Spleen (tissue), 7 donors: ENCODE measurements around the gene RETREG1.

Experiments
- POLR2AphosphoS5 ChIP-seq, 3 donors: sonication (generic); formaldehyde crosslinking; IDR thresholded peaks; one replicate each; pipeline ENCODE4 v1.5.1; 2017; ENCODE audit warnings: antibody characterized with exemption in 3 of 3
- TF ChIP-seq, protein P1 (sequence below), 11 experiments: fragments of 200-600 bp in 7 of 11; fragments of 450-650 bp in 4 of 11; sonication (generic) in 4 of 11; IDR thresholded peaks in 8 of 11; conservative IDR thresholded peaks in 3 of 11; 1 replicate in 7 of 11; 2 replicates in 4 of 11; pipeline versions ENCODE4 v1.4.0 to v1.8.0; 2016 to 2021; ENCODE audit warnings: antibody characterized with exemption in 11 of 11, inconsistent platforms in 4 of 11, mild to moderate bottlenecking in 1 of 11
- donor health status: DM: no; HTN: no; CAD: no; lungs with moderate emphysema.
- donor health status: DM: no; HTN: no; CAD: no.
- donor health status: DM: no; HTN: no; CAD: no.

GRCh38 chr5:16546732-16547131 lies 70.1 kb downstream of the RETREG1 start:
- no peak for TF ChIP-seq POLR2AphosphoS5 (IDR thresholded peaks at IDR 0.05)
- TF ChIP-seq, protein P1, sequence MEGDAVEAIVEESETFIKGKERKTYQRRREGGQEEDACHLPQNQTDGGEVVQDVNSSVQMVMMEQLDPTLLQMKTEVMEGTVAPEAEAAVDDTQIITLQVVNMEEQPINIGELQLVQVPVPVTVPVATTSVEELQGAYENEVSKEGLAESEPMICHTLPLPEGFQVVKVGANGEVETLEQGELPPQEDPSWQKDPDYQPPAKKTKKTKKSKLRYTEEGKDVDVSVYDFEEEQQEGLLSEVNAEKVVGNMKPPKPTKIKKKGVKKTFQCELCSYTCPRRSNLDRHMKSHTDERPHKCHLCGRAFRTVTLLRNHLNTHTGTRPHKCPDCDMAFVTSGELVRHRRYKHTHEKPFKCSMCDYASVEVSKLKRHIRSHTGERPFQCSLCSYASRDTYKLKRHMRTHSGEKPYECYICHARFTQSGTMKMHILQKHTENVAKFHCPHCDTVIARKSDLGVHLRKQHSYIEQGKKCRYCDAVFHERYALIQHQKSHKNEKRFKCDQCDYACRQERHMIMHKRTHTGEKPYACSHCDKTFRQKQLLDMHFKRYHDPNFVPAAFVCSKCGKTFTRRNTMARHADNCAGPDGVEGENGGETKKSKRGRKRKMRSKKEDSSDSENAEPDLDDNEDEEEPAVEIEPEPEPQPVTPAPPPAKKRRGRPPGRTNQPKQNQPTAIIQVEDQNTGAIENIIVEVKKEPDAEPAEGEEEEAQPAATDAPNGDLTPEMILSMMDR (IDR thresholded peaks at IDR 0.05 in 8 of 11, conservative IDR thresholded peaks at IDR 0.05 in 3 of 11), result no peak
